ENCODE data around the gene ACKR2. TPM values are rescaled to one million over a fixed set of nuclear protein-coding genes. Genes with fewer than 3 reads are reported as not detected.

Gene ACKR2
- polyA plus RNA-seq, 10 donors: 0.17 to 0.72 (median 0.55) TPM

Other genes starting within 250 kb of the ACKR2 start
- 10 to 100 TPM; 18.4 to 27.8 (median 24.4) TPM for gene SEC22C, start 227.5 kb upstream of the ACKR2 start, polyA plus RNA-seq (ENCODE audit: insufficient read length in 10 of 10)
- gene SS18L2, start 218.6 kb upstream of the ACKR2 start, polyA plus RNA-seq (ENCODE audit: insufficient read length in 10 of 10): 10 to 100 TPM; 10.5 to 19.5 (median 12.7) TPM
- gene NKTR, start 208.8 kb upstream of the ACKR2 start, polyA plus RNA-seq (ENCODE audit: insufficient read length in 10 of 10): 100 to 1,000 TPM in 4 of 10 donors, 10 to 100 TPM in 6; 39.3 to 141 (median 64.6) TPM
- gene ZBTB47, start 155.7 kb upstream of the ACKR2 start, polyA plus RNA-seq (ENCODE audit: insufficient read length in 10 of 10): 10 to 100 TPM; 26.3 to 37.7 (median 28.4) TPM
- 100 to 1,000 TPM in 7 of 10 donors, 10 to 100 TPM in 3; 69.8 to 138 (median 122) TPM for gene KLHL40, start 123.9 kb upstream of the ACKR2 start, polyA plus RNA-seq (ENCODE audit: insufficient read length in 10 of 10)
- gene HHATL, start 106.6 kb upstream of the ACKR2 start, polyA plus RNA-seq (ENCODE audit: insufficient read length in 10 of 10): 10 to 100 TPM; 20.7 to 85.0 (median 48.6) TPM
- gene CCDC13, start 36.2 kb upstream of the ACKR2 start, polyA plus RNA-seq (ENCODE audit: insufficient read length in 10 of 10): under 1 TPM; 0.24 to 0.96 (median 0.44) TPM
- 10 to 100 TPM; 76.6 to 96.1 (median 84.9) TPM for gene HIGD1A, start 5.0 kb upstream of the ACKR2 start, polyA plus RNA-seq (ENCODE audit: insufficient read length in 10 of 10)
- under 1 TPM in 8 of 10 donors, not detected in 2; 0.03 to 0.12 (median 0.07) TPM for gene CYP8B1, start 66.4 kb downstream of the ACKR2 start, polyA plus RNA-seq (ENCODE audit: insufficient read length in 10 of 10)
- 10 to 100 TPM; 10.1 to 28.6 (median 15.3) TPM for gene ZNF662, start 96.7 kb downstream of the ACKR2 start, polyA plus RNA-seq (ENCODE audit: insufficient read length in 10 of 10)
- 10 to 100 TPM in 1 of 10 donors, 1 to 10 TPM in 9; 4.1 to 10.1 (median 6.3) TPM for gene GASK1A, start 169.9 kb downstream of the ACKR2 start, polyA plus RNA-seq (ENCODE audit: insufficient read length in 10 of 10)

Data from muscle of back (tissue), 10 donors.